ENCODE data around the gene INA.
A peak's percentile ranks its signal among the peaks of the same experiment; 100 is the strongest.

The INA gene

DNA sequence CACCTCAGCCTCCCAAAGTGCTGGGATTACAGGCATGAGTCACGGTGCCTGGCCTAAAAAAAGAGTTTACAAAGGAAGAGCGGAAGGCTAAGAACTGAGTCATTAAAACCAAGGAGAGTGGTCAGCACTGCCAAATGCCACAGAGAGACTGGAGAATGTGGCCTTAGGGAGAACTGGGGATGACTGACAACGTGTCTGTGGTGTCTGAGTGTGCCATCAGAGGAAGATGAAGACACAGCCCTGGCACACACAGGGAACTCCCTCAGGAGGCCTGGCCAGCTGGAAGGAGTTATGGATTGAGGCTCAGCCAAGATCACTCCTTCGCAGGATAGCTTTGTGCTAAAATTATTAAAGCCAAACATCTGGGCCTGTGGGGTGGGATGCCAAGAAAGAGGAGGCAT, 3.9 kb upstream of the INA start:
- DNase-seq = peak in 3 of 51 donors; percentile 11 to 43 (median 23)

DNA sequence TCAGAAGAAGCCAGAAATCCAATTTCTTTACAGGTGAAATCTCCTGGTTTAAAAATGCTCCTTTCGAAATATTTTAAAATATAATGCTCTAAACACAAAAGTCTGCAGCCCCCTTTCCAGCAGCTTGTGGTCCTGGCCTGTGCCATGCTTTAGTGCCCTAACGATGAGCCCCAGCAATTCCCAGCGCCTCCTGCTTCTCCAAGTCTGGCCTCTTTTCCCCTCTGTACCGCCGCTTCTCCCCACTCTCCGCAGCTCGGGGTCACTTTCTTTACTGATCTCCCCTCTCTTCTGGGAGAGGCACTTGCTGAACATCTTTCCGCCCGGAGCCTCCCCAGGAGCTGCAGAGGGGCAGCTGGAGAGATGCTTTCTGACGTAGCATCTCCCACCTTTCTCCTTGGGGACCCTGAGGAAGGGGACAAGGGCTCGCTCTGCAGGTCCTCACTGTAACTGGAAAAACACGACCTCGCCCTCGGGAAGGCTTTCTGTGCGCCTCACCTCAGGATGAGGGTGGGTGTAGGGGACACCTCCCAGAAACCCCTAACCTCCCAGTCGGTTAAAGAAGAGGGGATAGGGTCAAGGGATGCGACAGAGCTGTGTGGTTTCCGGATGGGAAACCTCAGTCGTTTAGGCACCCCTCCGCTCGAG, 565 bp upstream of the INA start:
- peak in 1 of 51 donors; percentile 41 for DNase-seq

DNA sequence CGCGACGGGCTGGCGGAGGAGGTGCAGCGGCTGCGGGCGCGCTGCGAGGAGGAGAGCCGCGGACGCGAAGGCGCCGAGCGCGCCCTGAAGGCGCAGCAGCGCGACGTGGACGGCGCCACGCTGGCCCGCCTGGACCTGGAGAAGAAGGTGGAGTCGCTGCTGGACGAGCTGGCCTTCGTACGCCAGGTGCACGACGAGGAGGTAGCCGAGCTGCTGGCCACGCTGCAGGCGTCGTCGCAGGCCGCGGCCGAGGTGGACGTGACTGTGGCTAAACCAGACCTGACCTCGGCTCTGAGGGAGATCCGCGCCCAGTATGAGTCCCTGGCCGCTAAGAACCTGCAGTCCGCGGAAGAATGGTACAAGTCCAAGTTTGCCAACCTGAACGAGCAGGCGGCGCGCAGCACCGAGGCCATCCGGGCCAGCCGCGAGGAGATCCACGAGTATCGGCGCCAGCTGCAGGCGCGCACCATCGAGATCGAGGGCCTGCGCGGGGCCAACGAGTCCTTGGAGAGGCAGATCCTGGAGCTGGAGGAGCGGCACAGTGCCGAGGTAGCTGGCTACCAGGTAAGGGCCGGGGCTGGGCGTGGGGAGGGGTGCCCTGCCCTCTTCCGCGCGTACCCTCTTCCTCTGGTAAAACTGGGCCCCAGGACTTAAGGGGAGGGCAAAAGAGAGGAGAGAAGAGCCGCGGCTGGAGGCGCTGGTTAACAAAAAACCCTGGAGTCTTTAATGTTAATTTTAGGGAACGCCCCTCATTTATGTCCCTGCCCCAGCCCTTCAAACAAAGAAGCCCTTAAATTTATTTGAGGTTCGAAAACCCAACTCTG, 987 bp downstream of the INA start:
- DNase-seq = peak in 3 of 51 donors; percentile 19 to 41 (median 23)

DNA sequence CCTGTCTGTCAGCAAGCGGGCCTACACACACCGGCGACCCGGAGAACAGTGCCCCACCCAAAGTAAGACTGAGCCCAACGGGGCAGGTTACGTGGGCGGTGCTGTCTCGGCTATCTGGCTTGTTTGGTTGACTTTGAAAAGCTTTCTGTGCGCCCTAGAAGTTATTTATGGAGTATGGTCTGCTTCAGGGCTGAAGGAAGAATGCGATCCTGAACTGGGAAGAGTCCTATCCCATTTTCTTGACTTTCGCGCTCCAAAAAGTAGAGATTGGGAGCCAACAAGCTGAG, 1.5 kb downstream of the INA start:
- no peak for DNase-seq

DNA sequence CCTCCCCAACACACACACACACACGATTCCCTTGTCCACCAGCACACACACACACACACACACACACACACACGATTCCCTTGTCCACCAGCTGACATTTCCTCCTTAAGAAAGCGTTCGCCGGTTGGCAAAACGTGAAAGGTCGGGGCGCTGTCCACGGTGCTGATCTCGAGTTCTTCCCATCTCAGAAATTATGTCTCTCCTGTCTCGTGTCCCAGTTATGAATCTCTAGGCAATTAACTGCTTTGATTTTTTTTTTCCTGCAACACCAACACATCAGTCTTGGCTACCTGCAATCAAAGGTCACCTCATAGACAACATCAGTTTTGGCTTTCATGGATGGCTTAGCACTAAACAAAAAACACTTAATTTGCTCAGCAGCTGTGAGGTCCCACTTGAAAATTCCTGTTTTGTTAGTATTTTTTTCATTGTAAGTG, 1.9 kb downstream of the INA start:
- DNase-seq = peak in 9 of 51 donors; percentile 4 to 35 (median 12)

DNA sequence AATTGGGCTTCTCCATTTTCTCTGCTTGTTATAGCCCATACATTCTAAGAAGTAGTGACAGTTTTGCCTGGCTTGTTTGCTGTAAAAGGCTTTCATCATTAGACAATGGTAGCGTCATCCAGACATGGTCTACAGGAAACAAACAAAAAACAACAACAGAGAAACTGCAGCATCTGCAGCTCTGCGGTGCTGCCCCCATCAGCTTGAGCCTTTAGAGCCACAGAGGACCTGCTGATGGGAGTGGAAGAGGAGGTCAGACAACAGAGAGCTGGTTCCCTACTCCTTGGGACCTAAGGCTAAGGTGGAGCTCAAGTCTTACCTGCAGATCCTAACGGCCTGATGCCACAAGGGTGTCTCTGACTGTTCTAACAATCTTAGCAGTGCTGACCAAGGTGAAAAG, 3.1 kb downstream of the INA start:
- peak in 1 of 51 donors; percentile 5 for DNase-seq

DNA sequence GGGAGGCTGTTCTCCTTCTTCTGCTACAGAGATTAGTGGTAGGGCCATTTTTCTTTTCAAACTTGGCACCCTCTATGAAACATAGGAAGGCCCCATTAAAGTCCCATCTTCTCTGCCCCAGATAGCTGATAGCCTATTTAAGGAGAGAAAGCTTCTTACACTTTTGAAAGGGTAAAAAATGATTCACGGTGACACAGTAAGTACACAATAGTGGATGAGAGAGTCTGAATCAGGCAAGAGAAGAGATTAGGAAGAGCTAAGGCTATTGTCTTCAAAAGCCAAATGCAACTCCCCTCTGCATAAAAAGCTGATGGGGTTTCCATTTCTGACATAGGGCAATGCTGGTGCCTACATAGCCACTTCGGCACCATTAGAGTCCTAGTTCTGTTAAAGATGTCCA, 3.6 kb downstream of the INA start:
- DNase-seq = no peak

DNA sequence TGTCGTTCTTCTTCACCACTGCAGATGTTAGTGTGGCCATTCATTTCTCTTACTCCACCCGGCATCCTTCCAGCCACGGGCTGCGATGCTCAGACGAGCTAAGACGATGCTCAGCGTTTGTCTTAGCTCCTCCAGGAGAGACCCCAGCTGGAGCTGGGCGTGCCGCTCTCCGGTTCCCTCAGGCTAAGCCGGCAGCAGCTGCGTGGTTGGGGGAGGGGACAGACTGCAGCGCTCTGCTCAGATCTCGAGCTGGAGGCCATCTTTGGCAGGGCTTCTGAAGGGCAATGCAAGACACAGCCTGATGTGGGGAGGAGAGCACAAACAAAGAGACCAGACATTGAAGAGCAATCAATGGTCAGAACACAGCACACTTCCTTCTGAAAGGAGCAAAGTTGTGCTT, 4.8 kb downstream of the INA start:
- DNase-seq = peak in 23 of 51 donors; percentile 1 to 63 (median 31)

DNA sequence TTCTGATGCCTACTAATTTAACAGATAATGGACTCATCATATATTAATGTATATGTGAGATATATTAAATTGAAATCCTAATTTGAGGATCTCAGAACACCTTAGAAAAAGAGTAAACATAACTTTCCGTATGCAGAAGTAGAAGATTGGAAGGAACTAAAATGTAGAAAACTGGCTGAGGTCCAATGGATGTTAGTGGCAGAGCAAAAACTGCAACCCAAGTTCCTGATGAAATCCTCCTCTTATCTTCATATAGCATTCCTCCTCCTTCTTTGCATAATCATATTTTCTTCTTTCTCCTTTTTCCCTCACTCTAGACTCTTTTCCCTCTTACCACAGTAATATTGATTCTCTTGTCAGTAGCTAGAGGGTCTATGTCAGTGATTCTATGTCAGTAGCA, 6.0 kb downstream of the INA start:
- no peak for DNase-seq

DNA sequence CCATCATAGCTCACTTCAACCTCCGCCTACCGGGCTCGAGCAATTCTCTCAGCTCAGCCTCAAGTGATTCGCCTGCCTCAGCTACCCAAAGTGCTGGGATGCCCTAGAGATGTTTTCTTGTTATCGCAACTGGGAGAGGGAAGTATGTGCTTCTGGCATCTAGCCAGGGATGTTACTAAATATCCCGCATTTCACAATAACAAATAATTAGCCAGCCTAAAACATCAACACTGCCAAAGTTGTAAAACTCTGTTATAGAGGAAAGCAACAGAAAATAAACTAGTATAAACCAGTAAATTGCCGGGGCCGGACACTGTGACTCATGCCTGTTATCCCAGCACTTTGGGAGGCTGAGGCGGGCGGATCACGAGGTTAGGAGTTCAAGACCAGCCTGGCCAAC, 7.2 kb downstream of the INA start:
- DNase-seq = no peak

DNA sequence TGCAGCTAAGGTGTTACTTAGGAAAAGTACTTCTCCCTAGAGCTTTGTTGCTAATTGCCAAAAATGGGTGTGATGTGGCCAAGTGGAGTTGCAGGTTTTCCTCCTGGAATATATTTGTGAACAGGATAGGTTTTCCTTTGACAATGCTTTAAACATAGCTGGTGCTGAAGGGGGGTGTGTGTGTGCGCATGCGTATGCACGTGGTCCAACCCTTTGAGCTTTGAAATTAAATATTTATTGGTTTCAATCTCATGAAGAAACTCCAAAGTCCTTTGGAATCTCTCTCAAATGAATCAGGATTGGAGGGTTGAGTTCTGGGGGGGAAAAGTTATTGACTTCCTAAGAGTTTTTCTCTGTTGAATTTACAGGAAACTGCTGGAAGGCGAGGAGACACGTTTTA, 11.1 kb downstream of the INA start:
- DNase-seq = no peak

DNA sequence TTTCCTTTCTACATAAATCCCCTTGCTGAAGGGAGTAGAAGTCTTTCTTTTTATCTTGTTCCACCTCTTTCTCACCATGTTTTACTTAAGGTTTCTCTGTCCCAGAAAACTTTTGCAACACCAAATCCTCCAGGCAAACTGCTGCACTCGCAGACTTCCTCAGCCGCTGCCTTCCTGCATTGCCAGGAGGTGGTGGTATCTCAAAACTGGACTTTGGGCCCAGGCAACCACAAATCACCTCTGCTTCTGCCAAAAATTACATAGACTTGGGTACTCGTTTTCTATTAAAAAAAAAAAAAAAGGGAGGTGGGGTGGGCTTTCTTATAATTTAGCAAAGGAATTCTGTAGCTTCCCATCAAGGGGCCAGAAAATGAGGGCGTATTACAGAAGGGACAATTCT, 14.7 kb downstream of the INA start:
- no peak for DNase-seq

DNA sequence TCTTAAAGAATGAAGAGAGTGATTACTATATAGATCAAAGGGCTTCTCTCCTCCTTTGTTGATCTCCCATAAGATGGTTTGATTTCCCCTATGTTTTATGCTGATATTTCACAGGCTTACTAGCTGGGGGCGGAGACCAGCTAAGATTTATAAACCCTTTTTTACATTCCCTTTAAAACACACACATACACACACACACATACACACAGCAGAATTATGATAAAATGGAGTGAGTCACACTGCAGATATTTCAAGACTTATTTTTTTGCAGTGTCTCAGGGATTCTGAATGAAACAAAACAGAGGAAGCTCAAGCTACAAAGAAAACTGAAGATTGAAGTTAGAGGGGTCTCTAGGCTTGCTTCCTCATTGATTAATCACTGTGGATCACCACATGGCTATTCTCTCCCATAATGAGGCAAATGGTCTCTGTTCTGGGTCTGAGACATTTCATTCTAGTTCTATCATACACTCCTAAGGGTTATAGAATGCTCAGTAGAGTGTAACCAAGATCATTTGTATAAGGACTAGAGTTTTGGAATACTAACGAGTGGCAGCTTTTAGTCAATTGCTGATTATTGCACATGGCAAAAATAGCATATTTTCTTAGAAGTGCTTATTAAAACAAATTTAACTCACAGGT, 18.6 kb downstream of the INA start:
- peak in 1 of 51 donors; percentile 17 for DNase-seq

DNA sequence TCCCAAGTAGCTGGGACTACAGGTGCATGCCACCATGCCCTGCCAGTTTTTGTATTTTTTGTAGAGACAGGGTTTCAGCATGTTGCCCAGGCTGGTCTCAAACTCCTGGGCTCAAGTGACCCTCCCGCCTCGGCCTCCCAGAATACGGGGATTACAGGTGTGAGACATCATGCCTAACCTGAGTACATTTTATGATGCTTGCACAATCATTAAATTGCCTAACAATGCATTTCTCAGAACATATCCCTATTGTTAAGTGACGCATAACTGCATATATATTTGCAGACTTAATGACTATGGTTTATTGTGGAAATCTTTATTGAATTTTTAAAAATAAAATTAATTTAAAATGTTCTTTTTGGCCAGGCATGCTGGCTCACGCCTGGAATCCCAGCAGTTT, 30.7 kb downstream of the INA start:
- DNase-seq = no peak

DNA sequence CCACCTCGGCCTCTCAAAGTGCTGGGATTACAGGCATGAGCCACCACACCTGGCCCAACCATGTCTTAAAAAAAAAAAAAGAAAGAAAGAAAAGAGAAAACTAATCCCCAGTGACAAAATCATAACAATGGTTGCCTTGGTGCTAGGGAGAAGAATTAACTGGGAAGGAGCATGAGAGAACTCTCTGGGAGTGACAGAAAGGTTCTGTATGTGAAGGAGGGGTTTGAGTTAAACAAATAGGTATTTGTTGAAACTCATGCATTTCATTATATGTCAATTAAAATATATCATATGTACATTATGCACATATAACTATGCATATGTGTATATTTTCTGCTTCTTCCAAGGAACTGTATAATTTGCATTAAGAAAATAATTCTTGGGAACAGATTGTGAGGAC, 33.3 kb downstream of the INA start:
- DNase-seq = no peak

DNA sequence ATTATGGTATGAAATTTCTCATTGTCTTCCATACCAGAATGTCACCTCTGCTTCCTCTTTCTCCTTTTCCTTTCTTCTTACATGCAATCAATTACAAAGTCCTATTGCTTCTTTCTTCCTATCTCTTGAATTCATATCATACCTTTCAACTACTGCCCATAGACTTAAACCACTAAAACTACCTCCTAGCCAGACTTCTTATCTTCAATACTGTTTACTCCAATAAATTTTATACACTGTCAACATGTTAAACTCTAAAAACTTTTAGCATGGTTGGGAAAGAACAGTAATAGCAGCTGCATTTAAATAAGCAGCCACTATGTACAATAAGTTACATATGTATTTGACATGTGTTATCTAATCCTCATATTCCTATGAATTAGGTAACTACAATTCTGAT, 39.1 kb downstream of the INA start:
- no peak for DNase-seq

DNA sequence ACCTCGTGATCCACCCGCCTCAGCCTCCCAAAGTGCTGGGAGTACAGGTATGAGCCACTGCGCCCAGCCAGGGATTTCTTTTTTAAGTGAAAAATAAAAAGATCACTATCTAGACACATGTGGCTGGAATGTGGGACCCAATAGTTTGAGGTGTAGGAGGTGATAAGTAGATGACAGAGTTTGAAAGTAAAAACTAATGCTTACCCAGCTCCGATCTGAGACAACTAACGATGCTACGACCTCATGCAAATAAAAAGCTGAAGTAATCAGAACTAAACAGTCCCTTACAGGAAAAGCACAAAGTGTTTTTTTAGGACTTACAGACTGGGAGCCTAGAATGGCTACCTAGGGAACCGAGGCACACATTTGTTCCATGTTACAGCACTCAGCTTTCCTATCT, 51.0 kb downstream of the INA start:
- no peak for DNase-seq

DNA sequence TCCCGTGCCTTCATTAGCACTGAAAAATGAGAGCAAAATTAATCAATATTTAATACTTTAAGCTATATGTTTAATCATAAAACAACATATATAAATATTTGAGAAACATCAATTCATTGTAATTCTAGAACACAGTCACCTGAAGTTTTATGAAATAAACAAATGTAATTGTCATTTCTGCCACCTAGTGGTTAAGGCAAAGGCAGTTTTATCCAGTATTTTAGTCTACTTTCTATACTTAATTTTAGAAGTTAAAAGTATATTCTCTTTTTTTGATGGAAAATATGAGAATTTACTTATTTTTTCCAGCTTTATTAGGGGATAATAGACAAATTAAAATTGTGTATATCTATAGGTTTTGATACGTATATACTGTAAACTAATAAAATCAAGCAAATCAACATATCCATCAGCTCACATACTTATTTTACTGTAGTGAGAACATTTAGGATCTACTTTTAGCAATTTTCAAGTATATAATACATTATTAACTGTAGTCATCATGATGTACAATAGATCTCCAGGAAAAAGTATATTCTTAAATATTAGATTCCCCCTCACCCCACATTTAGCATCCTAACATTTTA, 57.1 kb downstream of the INA start:
- no peak for DNase-seq

DNA sequence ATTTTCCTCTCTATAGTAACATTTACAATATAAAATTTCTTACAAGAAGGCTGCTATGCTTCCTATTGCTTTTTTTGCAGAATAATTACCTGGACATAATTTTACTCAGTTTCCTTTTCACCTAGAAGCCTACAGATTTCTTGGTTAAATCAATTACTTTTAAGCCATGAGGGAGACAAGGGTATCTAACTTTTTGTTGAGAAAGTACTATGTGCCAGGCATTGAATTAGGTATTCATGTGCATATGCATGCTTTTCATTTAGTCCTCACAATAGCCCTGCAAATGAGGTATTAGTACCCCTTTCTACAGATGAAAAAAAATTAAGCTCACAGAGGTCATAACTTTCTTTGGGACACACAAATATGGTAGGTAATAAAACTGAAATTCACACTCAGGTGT, 57.6 kb downstream of the INA start:
- no peak for DNase-seq

DNA sequence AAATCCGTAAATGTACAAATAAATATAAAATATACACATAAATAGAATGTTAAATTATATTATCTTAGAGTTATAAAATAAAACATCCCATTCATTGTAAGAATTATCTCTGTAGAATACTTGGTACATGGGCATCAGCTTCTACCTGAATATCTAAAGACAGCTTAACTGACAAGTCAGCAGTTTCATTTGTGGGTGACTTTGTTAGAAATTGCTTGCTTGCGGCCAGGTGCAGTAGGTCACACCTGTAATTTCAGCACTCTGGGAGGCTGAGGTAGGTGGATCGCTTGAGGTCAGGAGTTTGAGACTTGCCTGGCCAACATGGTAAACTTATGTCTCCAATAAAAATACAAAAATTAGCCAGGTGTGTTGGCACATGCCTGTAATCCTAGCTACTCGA, 59.4 kb downstream of the INA start:
- DNase-seq = no peak

All from hypothalamus (tissue), 51 donors.